GM23338 (cell line): ENCODE measurements around the gene MYO5B. TPM values are rescaled to one million over a fixed set of nuclear protein-coding genes. Genes with fewer than 3 reads are reported as not detected.

Source experiments
- ATAC-seq: fragments of 200-7000 bp; cut with Tn5 transposase; 3 replicates; pipeline ENCODE4 v1.9.1; 2020
- DNase-seq: peaks from one replicate; pipeline ENCODE4 v3.0.0-alpha.2; 2015; ENCODE audit warnings: low spot score
- H2AFZ ChIP-seq: fragments of 200-600 bp; sonication (generic); 2 replicates; pipeline ENCODE4 v1.8.0; 2016; ENCODE audit warnings: antibody characterized with exemption, mild to moderate bottlenecking, moderate library complexity
- H3F3A ChIP-seq: fragments of 200-600 bp; sonication (generic); replicated peaks from 2 replicates; pipeline ENCODE4 v1.8.0; 2017; ENCODE audit warnings: antibody characterized with exemption, mixed run types, low read depth
- H3K27ac ChIP-seq: fragments of 200-600 bp; sonication (generic); 2 replicates; pipeline ENCODE4 v1.6.1; 2016; ENCODE audit warnings: low read depth
- H3K27me3 ChIP-seq: fragments of 200-600 bp; sonication (generic); 2 replicates; pipeline ENCODE4 v1.8.0; 2016; ENCODE audit warnings: mild to moderate bottlenecking, mixed run types, moderate library complexity; ENCODE audit not compliant: insufficient read depth
- H3K36me3 ChIP-seq: fragments of 200-600 bp; sonication (generic); 2 replicates; pipeline ENCODE4 v1.8.0; 2016; ENCODE audit warnings: mild to moderate bottlenecking; ENCODE audit not compliant: insufficient read depth
- H3K4me1 ChIP-seq: fragments of 200-600 bp; sonication (generic); 2 replicates; pipeline ENCODE4 v1.8.0; 2016; ENCODE audit warnings: mild to moderate bottlenecking, moderate library complexity; ENCODE audit not compliant: insufficient read depth
- H3K4me2 ChIP-seq: fragments of 200-600 bp; sonication (generic); 2 replicates; pipeline ENCODE4 v1.7.1; 2017; ENCODE audit warnings: mixed run types
- H3K4me3 ChIP-seq: fragments of 200-600 bp; sonication (generic); 2 replicates; pipeline ENCODE4 v1.6.1; 2016; ENCODE audit warnings: mixed run types
- H3K79me2 ChIP-seq: fragments of 200-600 bp; sonication (generic); replicated peaks from 2 replicates; pipeline ENCODE4 v1.8.0; 2017; ENCODE audit warnings: mild to moderate bottlenecking; ENCODE audit not compliant: insufficient read depth
- H3K9me2 ChIP-seq: fragments of 200-600 bp; sonication (generic); 2 replicates; pipeline ENCODE4 v1.8.0; 2017; ENCODE audit not compliant: insufficient read depth
- H4K20me1 ChIP-seq: fragments of 200-600 bp; sonication (generic); replicated peaks from 2 replicates; pipeline ENCODE4 v1.8.0; 2017; ENCODE audit warnings: mild to moderate bottlenecking; ENCODE audit not compliant: insufficient read depth
- H3K27ac Mint-ChIP-seq: 2 replicates; pipeline ENCODE4 v1.8.0; 2020; ENCODE audit warnings: inconsistent platforms, mild to moderate bottlenecking, moderate library complexity, mixed read lengths
- H3K27me3 Mint-ChIP-seq: 3 replicates; pipeline ENCODE4 v1.8.0; 2022; ENCODE audit warnings: low read depth, mild to moderate bottlenecking, moderate library complexity, mixed read lengths, inconsistent platforms; ENCODE audit not compliant: insufficient read depth, poor library complexity
- H3K36me3 Mint-ChIP-seq: 3 replicates; pipeline ENCODE4 v1.8.0; 2021; ENCODE audit warnings: low read depth, mild to moderate bottlenecking, inconsistent platforms, moderate library complexity, mixed read lengths
- H3K4me1 Mint-ChIP-seq: 3 replicates; pipeline ENCODE4 v1.8.0; 2020; ENCODE audit warnings: mild to moderate bottlenecking, inconsistent platforms, mixed read lengths
- H3K4me3 Mint-ChIP-seq: 3 replicates; pipeline ENCODE4 v1.8.0; 2021; ENCODE audit warnings: moderate library complexity, mild to moderate bottlenecking, inconsistent platforms, mixed read lengths
- H3K9me3 Mint-ChIP-seq: 3 replicates; pipeline ENCODE4 v1.8.0; 2020; ENCODE audit warnings: moderate library complexity, mild to moderate bottlenecking, inconsistent platforms, mixed read lengths
- CREB1 ChIP-seq: fragments of 250-450 bp; sonication (Bioruptor Pico); IDR thresholded peaks from 2 replicates; pipeline ENCODE4 v1.5.0; 2020; ENCODE audit warnings: low read depth, mild to moderate bottlenecking, moderate library complexity
- EZH2 ChIP-seq: fragments of 200-600 bp; sonication (generic); IDR thresholded peaks from one replicate; pipeline ENCODE4 v1.8.0; 2017; ENCODE audit warnings: antibody characterized with exemption, mild to moderate bottlenecking, low read depth; ENCODE audit not compliant: unreplicated experiment
- JUNB ChIP-seq: IDR thresholded peaks from one replicate; pipeline ENCODE4 v1.6.1; 2016; ENCODE audit warnings: antibody characterized with exemption; ENCODE audit not compliant: unreplicated experiment
- NANOG ChIP-seq: IDR thresholded peaks from 2 replicates; pipeline ENCODE4 v1.6.1; 2016; ENCODE audit warnings: antibody characterized with exemption, borderline replicate concordance
- POLR2AphosphoS5 ChIP-seq: IDR thresholded peaks from 2 replicates; pipeline ENCODE4 v1.6.1; 2016; ENCODE audit warnings: antibody characterized with exemption, low read depth
- STAT1 ChIP-seq: IDR thresholded peaks from one replicate; pipeline ENCODE4 v1.6.1; 2016; ENCODE audit warnings: antibody characterized with exemption; ENCODE audit not compliant: unreplicated experiment
- ZNF114 ChIP-seq: fragments of 250-450 bp; sonication (Bioruptor Pico); IDR thresholded peaks from 2 replicates; pipeline ENCODE4 v1.5.0; 2020; ENCODE audit warnings: mild to moderate bottlenecking, moderate library complexity
- ZNF331 ChIP-seq: fragments of 250-450 bp; sonication (Bioruptor Pico); IDR thresholded peaks from 2 replicates; pipeline ENCODE4 v1.5.0; 2020; ENCODE audit warnings: low read depth, mild to moderate bottlenecking, moderate library complexity
- polyA plus RNA-seq: library from polyadenylated mRNA; unstranded; fragments of >200 nt; fragmentation: Nextera tagmentation; extraction: Ambion mirVana; gene quantifications from 2 replicates; pipeline ENCODE4 v1.2.1, GENCODE V29; 2016
- total RNA-seq: library from RNA; depleted of rRNA; stranded (reverse); fragments of >200 nt; shearing (Covaris generic); gene quantifications from 2 replicates; pipeline ENCODE4 v1.2.3, GENCODE V29; 2014
- TF ChIP-seq, protein P1 (sequence below), 2 experiments: fragments of 200-600 bp in 1 of 2; sonication (generic) in 1 of 2; conservative IDR thresholded peaks; 2 replicates each; pipeline versions ENCODE4 v1.5.1 to v1.6.1; 2016 to 2017; ENCODE audit warnings: antibody characterized with exemption in 2 of 2, low read depth in 2 of 2, mild to moderate bottlenecking in 2 of 2, moderate library complexity in 1 of 2

Gene MYO5B
- total and polyA plus RNA-seq, 2 experiments from 2014 or later = 3.2 to 19.1 TPM

DNA sequence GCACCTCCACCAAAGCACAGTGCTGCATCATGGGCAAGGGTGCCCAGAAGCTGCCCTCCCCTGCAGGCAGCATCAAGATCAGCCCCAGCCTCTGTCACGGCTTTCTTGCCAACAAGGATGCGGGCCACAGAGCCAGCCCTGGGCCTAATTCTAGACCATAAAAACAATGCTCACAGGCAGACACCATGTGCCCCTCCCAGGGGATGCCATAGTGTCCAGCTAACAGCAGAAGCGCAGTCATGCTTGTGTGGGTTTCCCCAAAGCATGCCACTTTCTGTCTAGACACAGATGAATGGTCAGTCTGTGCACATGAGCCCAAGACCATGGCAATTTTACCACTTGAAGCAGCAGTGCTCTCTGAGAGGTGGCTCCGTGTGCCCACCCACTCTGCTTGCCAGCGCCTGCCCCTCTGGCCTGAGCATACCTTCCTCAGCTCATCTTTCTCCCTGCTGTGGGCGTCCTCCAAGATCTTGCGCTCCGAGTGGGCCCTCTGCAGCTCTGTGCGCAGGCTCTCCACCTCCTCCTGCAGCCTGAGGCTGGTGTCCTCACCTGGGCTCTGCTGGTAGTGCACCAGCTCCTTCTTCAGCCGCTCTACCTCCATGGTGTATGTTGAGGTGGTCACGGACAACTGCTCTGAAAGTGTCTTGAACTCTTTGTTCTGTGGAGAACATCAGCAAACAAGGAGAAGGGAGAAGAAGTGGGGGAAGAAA is 300.3 kb downstream of the MYO5B start:
- Mint-ChIP-seq H3K27ac (no peak overlapping the region), H3K4me1 (peaks cover 14% of the 10 kb centered on the region), H3K9me3 (no peaks in the 10 kb centered on the region), H3K4me3 (no peak overlapping the region), H3K36me3 (no peaks in the 10 kb centered on the region), H3K27me3 (peaks cover 3% of the 10 kb centered on the region)
- no peak for DNase-seq
- TF ChIP-seq CREB1 (CRISPR knock-in tag) = no peak
- TF ChIP-seq EZH2 = no peak
- TF ChIP-seq STAT1 = no peak
- TF ChIP-seq, protein P1, sequence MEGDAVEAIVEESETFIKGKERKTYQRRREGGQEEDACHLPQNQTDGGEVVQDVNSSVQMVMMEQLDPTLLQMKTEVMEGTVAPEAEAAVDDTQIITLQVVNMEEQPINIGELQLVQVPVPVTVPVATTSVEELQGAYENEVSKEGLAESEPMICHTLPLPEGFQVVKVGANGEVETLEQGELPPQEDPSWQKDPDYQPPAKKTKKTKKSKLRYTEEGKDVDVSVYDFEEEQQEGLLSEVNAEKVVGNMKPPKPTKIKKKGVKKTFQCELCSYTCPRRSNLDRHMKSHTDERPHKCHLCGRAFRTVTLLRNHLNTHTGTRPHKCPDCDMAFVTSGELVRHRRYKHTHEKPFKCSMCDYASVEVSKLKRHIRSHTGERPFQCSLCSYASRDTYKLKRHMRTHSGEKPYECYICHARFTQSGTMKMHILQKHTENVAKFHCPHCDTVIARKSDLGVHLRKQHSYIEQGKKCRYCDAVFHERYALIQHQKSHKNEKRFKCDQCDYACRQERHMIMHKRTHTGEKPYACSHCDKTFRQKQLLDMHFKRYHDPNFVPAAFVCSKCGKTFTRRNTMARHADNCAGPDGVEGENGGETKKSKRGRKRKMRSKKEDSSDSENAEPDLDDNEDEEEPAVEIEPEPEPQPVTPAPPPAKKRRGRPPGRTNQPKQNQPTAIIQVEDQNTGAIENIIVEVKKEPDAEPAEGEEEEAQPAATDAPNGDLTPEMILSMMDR (conservative IDR thresholded peaks at IDR 0.05; ENCODE audit: low read depth in 2 of 2) = no peak
- no peak for TF ChIP-seq JUNB
- no peak for TF ChIP-seq ZNF114 (CRISPR knock-in tag)
- TF ChIP-seq ZNF331 (CRISPR knock-in tag) = no peak
- Histone ChIP-seq H3K36me3 (no peaks in the 10 kb centered on the region), H2AFZ (no peak overlapping the region), H4K20me1 (no peaks in the 10 kb centered on the region), H3F3A (no peaks in the 10 kb centered on the region), H3K4me1 (no peaks in the 10 kb centered on the region), H3K27me3 (no peaks in the 10 kb centered on the region), H3K27ac (no peak overlapping the region), H3K4me3 (no peak overlapping the region), H3K9me2 (no peaks in the 10 kb centered on the region), H3K4me2 (no peak overlapping the region), H3K79me2 (no peaks in the 10 kb centered on the region)
- peak; percentile 47 for ATAC-seq

DNA sequence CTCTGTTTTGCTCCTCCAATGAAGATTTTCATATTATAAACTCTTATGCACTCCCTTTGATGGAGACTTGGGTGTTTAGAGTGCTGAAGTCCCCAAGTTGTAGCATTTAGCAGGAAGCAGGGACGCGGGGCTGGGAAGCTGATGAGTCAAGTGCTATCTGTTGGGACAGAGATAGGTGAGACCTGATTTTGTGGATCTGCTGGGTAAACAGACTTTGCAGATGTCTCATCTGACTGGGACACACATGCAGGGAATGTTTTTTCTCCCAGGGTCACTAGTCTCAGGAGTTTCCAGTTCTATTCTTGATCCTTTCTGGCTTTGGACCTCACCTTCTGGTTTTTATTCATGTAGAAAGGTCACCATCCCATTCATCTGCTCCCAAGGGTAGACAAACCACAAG is 301.9 kb downstream of the MYO5B start:
- Mint-ChIP-seq H3K4me3 (no peak overlapping the region), H3K9me3 (no peaks in the 10 kb centered on the region), H3K36me3 (no peaks in the 10 kb centered on the region), H3K27ac (no peak overlapping the region), H3K4me1 (peaks cover 17% of the 10 kb centered on the region), H3K27me3 (peaks cover 3% of the 10 kb centered on the region)
- no peaks in the 10 kb centered on the region for H3K9me2 ChIP-seq
- ATAC-seq = no peak
- H3K36me3 ChIP-seq = no peaks in the 10 kb centered on the region
- no peaks in the 10 kb centered on the region for H3F3A ChIP-seq
- no peak overlapping the region for H3K27ac ChIP-seq
- H3K4me1 ChIP-seq = no peaks in the 10 kb centered on the region
- H3K4me2 ChIP-seq = no peak overlapping the region
- H3K4me3 ChIP-seq = no peak overlapping the region
- H3K27me3 ChIP-seq = no peaks in the 10 kb centered on the region
- no peaks in the 10 kb centered on the region for H3K79me2 ChIP-seq
- no peak overlapping the region for H2AFZ ChIP-seq
- no peaks in the 10 kb centered on the region for H4K20me1 ChIP-seq
- no peak for DNase-seq
- TF ChIP-seq NANOG (no peak), JUNB (no peak), CREB1 (CRISPR knock-in tag) (no peak), ZNF331 (CRISPR knock-in tag) (no peak), POLR2AphosphoS5 (no peak), STAT1 (no peak)
